K562 (cell line): ENCODE data around the gene OGFR. TPM values are rescaled to one million over a fixed set of nuclear protein-coding genes. Genes with fewer than 3 reads are reported as not detected.

Source experiments
- ATAC-seq: fragments of 200-7000 bp; cut with Tn5 transposase; 3 replicates; pipeline ENCODE4 v1.9.1; 2020; ENCODE audit warnings: moderate library complexity
- BruUV-seq: library from RNA; stranded (reverse); fragments of 400-500 nt; replicated peaks from 2 replicates; lab custom pipeline; 2021; lab: Mats Ljungman, UMichigan
- CTCF ChIA-PET: fragments of 300-600 bp; formaldehyde crosslinking; extraction: SDS; loops from one replicate; lab custom pipeline; 2021; ENCODE audit warnings: low intra/inter-chr PET ratio; lab: Yijun Ruan, JAX
- POLR2A ChIA-PET: fragments of 300-600, 350-650 bp; sonication (Branson Sonifier 250); formaldehyde crosslinking; extraction: SDS; loops from one replicate; lab custom pipeline; 2021; ENCODE audit warnings: antibody characterized with exemption, inconsistent platforms; lab: Yijun Ruan, JAX
- DNase-seq, 4 experiments: peaks; one replicate each; pipeline versions ENCODE4 v3.0.0 to v3.0.0-alpha.2; 2011 to 2018; ENCODE audit warnings: low spot score in 3 of 4, mixed read lengths in 3 of 4; ENCODE audit errors: extremely low read depth in 1 of 4
- FAIRE-seq: peaks from 2 replicates; lab custom pipeline; 2011; peaks lifted over from hg19 to GRCh38; lab: Jason Lieb, UNC
- H2AFZ ChIP-seq: 2 replicates; pipeline ENCODE4 v1.6.0; 2011; ENCODE audit warnings: low read depth, low read length, control low read depth, inconsistent platforms
- H3K27ac ChIP-seq: fragments of 200-600 bp; 3 replicates; pipeline ENCODE4 v1.8.0; 2011; ENCODE audit warnings: low read depth, mild to moderate bottlenecking, control low read depth, inconsistent platforms, low read length, moderate library complexity, mixed read lengths; ENCODE audit errors: extremely low read depth
- H3K27me3 ChIP-seq, 2 experiments: fragments of 300-600 bp in 1 of 2; 2 replicates in 1 of 2; 3 replicates in 1 of 2; pipeline versions ENCODE4 v1.6.0 to v1.8.0; 2011; ENCODE audit warnings: inconsistent platforms in 2 of 2, low read length in 2 of 2, mild to moderate bottlenecking in 1 of 2, mixed read lengths in 1 of 2, moderate library complexity in 1 of 2; ENCODE audit not compliant: control insufficient read depth in 2 of 2, insufficient read depth in 2 of 2
- H3K36me3 ChIP-seq: fragments of 300-600 bp; 3 replicates; pipeline ENCODE4 v1.8.0; 2011; ENCODE audit warnings: mild to moderate bottlenecking, low read length, inconsistent platforms; ENCODE audit not compliant: control insufficient read depth, insufficient read depth
- H3K4me1 ChIP-seq, 2 experiments: fragments of 200-600 bp in 1 of 2; replicated peaks in 1 of 2; 2 replicates in 1 of 2; 3 replicates in 1 of 2; pipeline versions ENCODE4 v1.5.1 to v1.8.0; 2011; ENCODE audit warnings: inconsistent platforms in 2 of 2, low read length in 2 of 2, mild to moderate bottlenecking in 1 of 2, mixed read lengths in 1 of 2, moderate library complexity in 1 of 2; ENCODE audit not compliant: control insufficient read depth in 2 of 2, insufficient read depth in 2 of 2
- H3K4me2 ChIP-seq: 2 replicates; pipeline ENCODE4 v1.6.1; 2011; ENCODE audit warnings: low read length, control low read depth, inconsistent platforms, mixed read lengths; ENCODE audit not compliant: insufficient read depth
- H3K4me3 ChIP-seq: fragments of 200-600 bp; sonication (generic), shearing (Covaris generic); 2 replicates; pipeline ENCODE4 v1.5.1; 2016; ENCODE audit warnings: control low read depth, inconsistent platforms
- H3K79me2 ChIP-seq: fragments of 200-600 bp; 3 replicates; pipeline ENCODE4 v1.8.0; 2011; ENCODE audit warnings: low read length, inconsistent platforms; ENCODE audit not compliant: control insufficient read depth, insufficient read depth
- H3K9ac ChIP-seq, 2 experiments: 2 replicates each; pipeline versions ENCODE4 v1.6.0 to v1.6.1; 2011; ENCODE audit warnings: low read depth in 2 of 2, low read length in 2 of 2, control low read depth in 1 of 2, inconsistent platforms in 1 of 2, mild to moderate bottlenecking in 1 of 2, mixed read lengths in 1 of 2; ENCODE audit not compliant: insufficient read depth in 1 of 2
- H3K9me1 ChIP-seq: one replicate; pipeline ENCODE4 v1.6.0; 2011; ENCODE audit warnings: inconsistent platforms, mild to moderate bottlenecking, low read length, moderate library complexity; ENCODE audit not compliant: control insufficient read depth, insufficient read depth
- H3K9me3 ChIP-seq: replicated peaks from 2 replicates; pipeline ENCODE4 v1.5.1; 2011; ENCODE audit warnings: low read depth, low read length, inconsistent platforms; ENCODE audit not compliant: control insufficient read depth, insufficient read depth
- H4K20me1 ChIP-seq: replicated peaks from 2 replicates; pipeline ENCODE4 v1.6.1; 2011; ENCODE audit warnings: low read length, inconsistent platforms, mixed read lengths; ENCODE audit not compliant: control insufficient read depth, insufficient read depth
- ETV1 ChIP-seq: fragments of 450-650 bp; conservative IDR thresholded peaks from 2 replicates; pipeline ENCODE4 v1.6.1; 2016; ENCODE audit warnings: missing genetic modification characterization, control low read depth, low read depth, missing compliant biosample characterization
- NFE2 ChIP-seq: IDR thresholded peaks from 2 replicates; pipeline ENCODE4 v1.6.1; 2014; ENCODE audit warnings: antibody characterized with exemption, low read depth
- NFYB ChIP-seq: IDR thresholded peaks from 2 replicates; pipeline ENCODE4 v1.6.1; 2011; ENCODE audit warnings: mild to moderate bottlenecking, moderate library complexity; ENCODE audit not compliant: insufficient read length; ENCODE audit errors: extremely low read depth
- RAD21 ChIP-seq, 2 experiments: fragments of 250-450 bp in 1 of 2; fragments of 450-650 bp in 1 of 2; sonication (Bioruptor Pico) in 1 of 2; formaldehyde crosslinking in 1 of 2; IDR thresholded peaks in 1 of 2; conservative IDR thresholded peaks in 1 of 2; 2 replicates each; pipeline versions ENCODE4 v1.4.0 to v1.8.0; 2020 to 2022; ENCODE audit warnings: mild to moderate bottlenecking in 2 of 2, moderate library complexity in 1 of 2
- RCOR1 ChIP-seq, 2 experiments: IDR thresholded peaks; 2 replicates each; pipeline ENCODE4 v1.6.1; 2012; ENCODE audit warnings: low read depth in 2 of 2, low read length in 2 of 2, borderline replicate concordance in 1 of 2, improper control_type of control experiment in 1 of 2
- ZNF212 ChIP-seq: fragments of 450-650 bp; formaldehyde crosslinking; IDR thresholded peaks from 2 replicates; pipeline ENCODE4 v1.4.0; 2020; ENCODE audit warnings: mild to moderate bottlenecking
- WGBS: fragments of 100-300 bp; shearing (Covaris generic); methylation state at CpG from one replicate; pipeline ENCODE4 v1.1.6; 2016; ENCODE audit warnings: low coverage, mixed read lengths; ENCODE audit not compliant: insufficient coverage; ENCODE audit errors: missing lambda C conversion rate; 5-methylcytosine and 5-hydroxymethylcytosine counted together
- in situ Hi-C: fragments of 300-500 bp; cut with MboI; formaldehyde crosslinking; loops from 4 replicates; pipeline ENCODE4 v1.15.0; 2018; ENCODE audit warnings: inconsistent platforms, mixed read lengths
- intact Hi-C: fragments of 100-400 bp; cut with micrococcal nuclease; formaldehyde crosslinking; loops from 2 replicates; pipeline ENCODE4 v1.14.2; 2022
- polyA plus RNA-seq, 8 experiments: library from polyadenylated mRNA; depleted of rRNA in 4 of 8; stranded (reverse) in 5 of 8; unstranded in 3 of 8; fragments of >200 nt; fragmentation: Nextera tagmentation in 2 of 8; fragmentation: Illumina TruSeq in 1 of 8; extraction: Ambion mirVana in 2 of 8; extraction: Trizol in 1 of 8; gene quantifications; 2 replicates each; pipeline versions ENCODE4 v1.2.1 to v1.2.3, GENCODE V29; 2011 to 2014; ENCODE audit warnings: inconsistent platforms in 1 of 8, missing spikeins in 1 of 8
- total RNA-seq, 7 experiments: library from RNA; depleted of rRNA in 6 of 7; stranded (reverse); fragments of >200 nt in 6 of 7; fragmentation: Illumina TruSeq in 2 of 7; extraction: Trizol in 2 of 7; gene quantifications; 2 replicates each; pipeline versions ENCODE4 v1.2.1 to v1.2.3, GENCODE V29; 2011 to 2021; ENCODE audit warnings: low replicate concordance in 1 of 7
- TF ChIP-seq, protein P1 (sequence below): fragments of 450-650 bp; IDR thresholded peaks from 2 replicates; pipeline ENCODE4 v1.6.1; 2016
- TF ChIP-seq, protein P2 (sequence below): fragments of 450-650 bp; IDR thresholded peaks from 2 replicates; pipeline ENCODE4 v1.6.1; 2018; ENCODE audit not compliant: partially characterized antibody
- TF ChIP-seq, protein P3 (sequence below), 3 experiments: IDR thresholded peaks in 2 of 3; conservative IDR thresholded peaks in 1 of 3; 2 replicates each; pipeline ENCODE4 v1.5.1; 2011 to 2012; ENCODE audit warnings: low read length in 3 of 3, mild to moderate bottlenecking in 3 of 3, control low read depth in 2 of 3, improper control_type of control experiment in 1 of 3, inconsistent platforms in 1 of 3, low read depth in 1 of 3, mixed read lengths in 1 of 3, moderate library complexity in 1 of 3; ENCODE audit not compliant: insufficient read depth in 2 of 3

OGFR gene
- total and polyA plus RNA-seq, 9 of the 15 experiments (the other 6 are each of a cell fraction or from before 2014, with no cell fraction given), result 0.39 to 56.3 (median 17.5) TPM

DNA sequence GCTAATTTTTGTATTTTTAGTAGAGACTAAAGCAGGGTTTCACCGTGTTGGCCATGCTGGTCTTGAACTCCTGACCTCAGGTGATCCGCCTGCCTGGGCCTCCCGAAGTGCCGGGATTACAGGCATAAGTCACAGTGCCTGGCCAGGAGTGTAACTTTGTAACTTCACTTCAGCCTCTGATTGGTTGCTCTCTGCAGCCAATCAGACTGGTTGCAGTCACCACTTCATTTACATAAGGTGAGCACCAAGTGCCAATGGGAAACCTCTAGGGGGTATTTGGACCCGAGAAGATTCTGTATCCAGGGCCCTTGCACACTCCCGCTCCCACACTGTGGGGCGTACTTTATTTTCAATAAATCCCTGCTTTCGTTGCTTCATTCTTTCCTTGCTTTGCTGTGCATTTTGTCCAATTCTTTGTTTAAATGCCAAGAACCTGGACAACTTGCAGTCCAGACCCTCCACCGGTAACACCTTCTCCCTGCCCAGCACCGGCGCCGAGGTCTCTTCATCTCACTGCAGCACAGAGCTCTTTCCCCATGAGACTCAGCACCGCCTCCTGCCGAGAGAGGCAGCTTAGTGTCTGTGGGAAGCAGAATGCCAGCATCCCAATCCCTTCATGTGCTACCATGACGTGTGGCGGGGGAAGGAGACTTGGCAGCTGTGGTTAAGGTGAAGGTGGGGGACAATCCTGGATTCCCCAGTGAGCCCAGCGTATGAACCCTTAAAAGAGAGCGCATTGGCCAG lies 22.3 kb upstream of the OGFR start:
- intact Hi-C loops, result no loop called here
- DNase-seq (peak in 1 of 4 experiments; percentile 47), FAIRE-seq (peak; percentile 64), ATAC-seq (peak; percentile 79)
- Histone ChIP-seq H3K4me3 (no peak overlapping the region), H3K9me1 (no peaks in the 10 kb centered on the region), H3K9ac (no peak overlapping the region), H3K36me3 (no peaks in the 10 kb centered on the region), H3K27me3 (no peaks in the 10 kb centered on the region), H3K79me2 (no peaks in the 10 kb centered on the region), H2AFZ (peak overlapping the region; percentile 12; the same call in 1 of the 2 replicates), H4K20me1 (no peaks in the 10 kb centered on the region), H3K9me3 (no peaks in the 10 kb centered on the region), H3K4me2 (no peak overlapping the region), H3K27ac (no peak overlapping the region), H3K4me1 (peaks cover 0 to 39% of the 10 kb centered on the region in 2 experiments; a peak in 3 of 5 replicates)
- in situ Hi-C loops, result no loop called here
- BruUV-seq, result no TSS peak
- ChIA-PET CTCF (no interaction called here), POLR2A (interaction anchor here (0.6 to 0.7 kb wide), 3 partner anchors 12 to 213 kb away, joined by 3 read pairs; no protein-coding TSS in a partner anchor)
- TF ChIP-seq, protein P1, sequence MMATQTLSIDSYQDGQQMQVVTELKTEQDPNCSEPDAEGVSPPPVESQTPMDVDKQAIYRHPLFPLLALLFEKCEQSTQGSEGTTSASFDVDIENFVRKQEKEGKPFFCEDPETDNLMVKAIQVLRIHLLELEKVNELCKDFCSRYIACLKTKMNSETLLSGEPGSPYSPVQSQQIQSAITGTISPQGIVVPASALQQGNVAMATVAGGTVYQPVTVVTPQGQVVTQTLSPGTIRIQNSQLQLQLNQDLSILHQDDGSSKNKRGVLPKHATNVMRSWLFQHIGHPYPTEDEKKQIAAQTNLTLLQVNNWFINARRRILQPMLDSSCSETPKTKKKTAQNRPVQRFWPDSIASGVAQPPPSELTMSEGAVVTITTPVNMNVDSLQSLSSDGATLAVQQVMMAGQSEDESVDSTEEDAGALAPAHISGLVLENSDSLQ, result peak; percentile 32; the same call in 1 of the 2 replicates
- peak; percentile 33 for TF ChIP-seq NFYB
- TF ChIP-seq RCOR1 (IDR thresholded peaks at IDR 0.05; ENCODE audit: borderline replicate concordance in 1 of 2, low read depth in 2 of 2, low read length in 2 of 2), result 0 out of 4 replicates have a peak, but pooled peaks of 1 of the 2 experiments have one; percentile 9
- TF ChIP-seq NFE2, result no peak
- TF ChIP-seq RAD21 (CRISPR knock-in tag; conservative IDR thresholded peaks at IDR 0.05 in 1 of 2, IDR thresholded peaks at IDR 0.05 in 1 of 2), result peak in 1 of 2 experiments; percentile 43; a peak in 1 of 4 replicates
- no peak for TF ChIP-seq ZNF212 (CRISPR knock-in tag)
- TF ChIP-seq, protein P2, sequence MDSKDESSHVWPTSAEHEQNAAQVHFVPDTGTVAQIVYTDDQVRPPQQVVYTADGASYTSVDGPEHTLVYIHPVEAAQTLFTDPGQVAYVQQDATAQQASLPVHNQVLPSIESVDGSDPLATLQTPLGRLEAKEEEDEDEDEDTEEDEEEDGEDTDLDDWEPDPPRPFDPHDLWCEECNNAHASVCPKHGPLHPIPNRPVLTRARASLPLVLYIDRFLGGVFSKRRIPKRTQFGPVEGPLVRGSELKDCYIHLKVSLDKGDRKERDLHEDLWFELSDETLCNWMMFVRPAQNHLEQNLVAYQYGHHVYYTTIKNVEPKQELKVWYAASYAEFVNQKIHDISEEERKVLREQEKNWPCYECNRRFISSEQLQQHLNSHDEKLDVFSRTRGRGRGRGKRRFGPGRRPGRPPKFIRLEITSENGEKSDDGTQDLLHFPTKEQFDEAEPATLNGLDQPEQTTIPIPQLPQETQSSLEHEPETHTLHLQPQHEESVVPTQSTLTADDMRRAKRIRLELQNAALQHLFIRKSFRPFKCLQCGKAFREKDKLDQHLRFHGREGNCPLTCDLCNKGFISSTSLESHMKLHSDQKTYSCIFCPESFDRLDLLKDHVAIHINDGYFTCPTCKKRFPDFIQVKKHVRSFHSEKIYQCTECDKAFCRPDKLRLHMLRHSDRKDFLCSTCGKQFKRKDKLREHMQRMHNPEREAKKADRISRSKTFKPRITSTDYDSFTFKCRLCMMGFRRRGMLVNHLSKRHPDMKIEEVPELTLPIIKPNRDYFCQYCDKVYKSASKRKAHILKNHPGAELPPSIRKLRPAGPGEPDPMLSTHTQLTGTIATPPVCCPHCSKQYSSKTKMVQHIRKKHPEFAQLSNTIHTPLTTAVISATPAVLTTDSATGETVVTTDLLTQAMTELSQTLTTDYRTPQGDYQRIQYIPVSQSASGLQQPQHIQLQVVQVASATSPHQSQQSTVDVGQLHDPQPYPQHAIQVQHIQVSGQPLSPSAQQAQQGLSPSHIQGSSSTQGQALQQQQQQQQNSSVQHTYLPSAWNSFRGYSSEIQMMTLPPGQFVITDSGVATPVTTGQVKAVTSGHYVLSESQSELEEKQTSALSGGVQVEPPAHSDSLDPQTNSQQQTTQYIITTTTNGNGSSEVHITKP, result peak; percentile 25
- TF ChIP-seq, protein P3, sequence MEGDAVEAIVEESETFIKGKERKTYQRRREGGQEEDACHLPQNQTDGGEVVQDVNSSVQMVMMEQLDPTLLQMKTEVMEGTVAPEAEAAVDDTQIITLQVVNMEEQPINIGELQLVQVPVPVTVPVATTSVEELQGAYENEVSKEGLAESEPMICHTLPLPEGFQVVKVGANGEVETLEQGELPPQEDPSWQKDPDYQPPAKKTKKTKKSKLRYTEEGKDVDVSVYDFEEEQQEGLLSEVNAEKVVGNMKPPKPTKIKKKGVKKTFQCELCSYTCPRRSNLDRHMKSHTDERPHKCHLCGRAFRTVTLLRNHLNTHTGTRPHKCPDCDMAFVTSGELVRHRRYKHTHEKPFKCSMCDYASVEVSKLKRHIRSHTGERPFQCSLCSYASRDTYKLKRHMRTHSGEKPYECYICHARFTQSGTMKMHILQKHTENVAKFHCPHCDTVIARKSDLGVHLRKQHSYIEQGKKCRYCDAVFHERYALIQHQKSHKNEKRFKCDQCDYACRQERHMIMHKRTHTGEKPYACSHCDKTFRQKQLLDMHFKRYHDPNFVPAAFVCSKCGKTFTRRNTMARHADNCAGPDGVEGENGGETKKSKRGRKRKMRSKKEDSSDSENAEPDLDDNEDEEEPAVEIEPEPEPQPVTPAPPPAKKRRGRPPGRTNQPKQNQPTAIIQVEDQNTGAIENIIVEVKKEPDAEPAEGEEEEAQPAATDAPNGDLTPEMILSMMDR (IDR thresholded peaks at IDR 0.05 in 2 of 3, conservative IDR thresholded peaks at IDR 0.05 in 1 of 3; ENCODE audit: insufficient read depth in 2 of 3, low read depth in 1 of 3, low read length in 3 of 3), result peak; percentile 49 to 58 (median 52); a peak in 4 of 6 replicates
- no peak for TF ChIP-seq ETV1 (tag)
- WGBS, result 38% methylated on average over 18 of the region's 18 CpGs
